Ectodermal cell (in vitro differentiated cells): ENCODE results near the gene OR2B6. TPM values are rescaled to one million over a fixed set of nuclear protein-coding genes. Genes with fewer than 3 reads are reported as not detected.
"Not testable (repeated sequence)": the region's sequence is repeated elsewhere in the genome, so short reads cannot be mapped to it uniquely, and the experiment has no call there.

ENCODE experiments used
- H3K27ac ChIP-seq: 2 replicates; pipeline ENCODE4 v1.7.0; 2013; ENCODE audit warnings: mild to moderate bottlenecking, low read depth, low read length; ENCODE audit not compliant: insufficient read depth, poor library complexity, severe bottlenecking
- H3K27me3 ChIP-seq: 2 replicates; pipeline ENCODE4 v1.7.0; 2013; ENCODE audit warnings: mild to moderate bottlenecking, low read length; ENCODE audit not compliant: insufficient read depth, control insufficient read depth, poor library complexity, severe bottlenecking
- H3K36me3 ChIP-seq: one replicate; pipeline ENCODE4 v1.7.0; 2013; ENCODE audit warnings: low read length; ENCODE audit not compliant: control insufficient read depth, insufficient read depth
- H3K4me1 ChIP-seq: one replicate; pipeline ENCODE4 v1.7.0; 2013; ENCODE audit warnings: low read length; ENCODE audit not compliant: control insufficient read depth, insufficient read depth
- H3K4me3 ChIP-seq: 2 replicates; pipeline ENCODE4 v1.7.0; 2013; ENCODE audit warnings: low read depth, low read length, control low read depth; ENCODE audit not compliant: insufficient read depth
- H3K9me3 ChIP-seq: 2 replicates; pipeline ENCODE4 v1.7.0; 2013; ENCODE audit warnings: mild to moderate bottlenecking, low read length, moderate library complexity; ENCODE audit not compliant: control insufficient read depth
- WGBS, 2 experiments: methylation state at CpG; one replicate each; pipeline ENCODE4 v1.1.7; 2013; ENCODE audit warnings: missing lambda C conversion rate in 2 of 2; 5-methylcytosine and 5-hydroxymethylcytosine counted together
- polyA plus RNA-seq, 4 experiments: library from polyadenylated mRNA; stranded (reverse); fragments of 50-300 nt; gene quantifications; one replicate each; pipeline ENCODE4 v1.2.3, GENCODE V29; 2013

The OR2B6 gene
- polyA plus RNA-seq (2013, experiment 1 of 4): 0.61 TPM
- not detected for polyA plus RNA-seq (2013, experiment 2 of 4)
- polyA plus RNA-seq (2013, experiment 3 of 4): not detected
- polyA plus RNA-seq (2013, experiment 4 of 4): not detected

DNA sequence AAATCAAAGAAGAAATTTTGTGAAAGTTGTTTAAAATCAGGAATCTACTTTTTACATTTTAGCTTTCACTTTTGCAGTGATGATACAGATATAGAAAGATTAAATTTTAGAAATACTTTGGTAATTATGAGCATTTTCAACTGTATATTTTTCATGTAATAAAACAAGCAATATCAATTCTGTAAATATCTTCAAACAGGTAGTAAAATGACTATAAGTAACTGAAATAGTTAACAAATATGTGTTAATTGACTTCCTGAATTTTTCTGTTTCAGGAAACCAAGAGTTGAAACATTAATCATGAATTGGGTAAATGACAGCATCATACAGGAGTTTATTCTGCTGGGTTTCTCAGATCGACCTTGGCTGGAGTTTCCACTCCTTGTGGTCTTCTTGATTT, at the start of gene OR2B6:
TSS of gene OR2B6 (plus strand) at position 301 of the 400 bp plus-strand sequence. CDS start at position 301, 0 bp downstream.
- Histone ChIP-seq H3K4me3 (no peak within 1 kb of the TSS), H3K36me3 (no peaks in the 10 kb centered on the region), H3K4me1 (no peaks in the 10 kb centered on the region), H3K27ac (no peak within 1 kb of the TSS), H3K27me3 (no peaks in the 10 kb centered on the region), H3K9me3 (no peaks in the 10 kb centered on the region)
- 77 to 91% methylated on average over 1 of the region's 1 CpG for WGBS, 2 experiments

- H3K27ac ChIP-seq: no peak overlapping the region
- H3K4me1 ChIP-seq: no peaks in the 10 kb centered on the region
- no peaks in the 10 kb centered on the region for H3K36me3 ChIP-seq
- no peak overlapping the region for H3K4me3 ChIP-seq
- H3K27me3 ChIP-seq: no peaks in the 10 kb centered on the region
- WGBS, 2 experiments: 100% methylated on average over 1 of the region's 1 CpG; no CpG with 5 or more reads in 1 of the 2 experiments
- H3K9me3 ChIP-seq: no peaks in the 10 kb centered on the region
Measured at GRCh38 chr6:27908017-27908416, 49.0 kb upstream of the OR2B6 start.

- no peaks in the 10 kb centered on the region for H3K27me3 ChIP-seq
- no peak within 1 kb of the TSS for H3K27ac ChIP-seq
- WGBS, 2 experiments: 89 to 100% methylated on average over 1 to 2 of the region's 2 CpGs
- H3K4me1 ChIP-seq: no peaks in the 10 kb centered on the region
- no peaks in the 10 kb centered on the region for H3K36me3 ChIP-seq
- H3K4me3 ChIP-seq: no peak within 1 kb of the TSS
- no peaks in the 10 kb centered on the region for H3K9me3 ChIP-seq
Measured at GRCh38 chr6:27911956-27912446, 45.0 kb upstream of the OR2B6 start, which contains the start of gene OR2B2. Gene OR2B2, minus strand, starts transcription at chr6:27912396. Its CDS starts 77 bp downstream, at chr6:27912319.

GRCh38 chr6:27922949-27923348, 34.1 kb upstream of the OR2B6 start:
- Histone ChIP-seq H3K36me3 (no peaks in the 10 kb centered on the region), H3K9me3 (no peaks in the 10 kb centered on the region), H3K4me1 (no peaks in the 10 kb centered on the region), H3K4me3 (no peak overlapping the region), H3K27me3 (no peaks in the 10 kb centered on the region), H3K27ac (no peak overlapping the region)

GRCh38 chr6:27924179-27924578, 32.9 kb upstream of the OR2B6 start:
- Histone ChIP-seq H3K27me3 (no peaks in the 10 kb centered on the region), H3K9me3 (no peaks in the 10 kb centered on the region), H3K36me3 (no peaks in the 10 kb centered on the region), H3K4me3 (no peak overlapping the region), H3K4me1 (no peaks in the 10 kb centered on the region), H3K27ac (no peak overlapping the region)
- WGBS, 2 experiments: 90 to 91% methylated on average over 6 of the region's 6 CpGs

- not testable (repeated sequence) for H3K4me3 ChIP-seq, H3K27me3 ChIP-seq, H3K36me3 ChIP-seq, H3K9me3 ChIP-seq, H3K4me1 ChIP-seq, H3K27ac ChIP-seq
- WGBS, 2 experiments: 88 to 95% methylated on average over 2 of the region's 2 CpGs
Measured at GRCh38 chr6:27928041-27928440, 29.0 kb upstream of the OR2B6 start.

- H3K9me3 ChIP-seq, H3K4me3 ChIP-seq, H3K36me3 ChIP-seq, H3K27me3 ChIP-seq, H3K27ac ChIP-seq, H3K4me1 ChIP-seq: not testable (repeated sequence)
- WGBS, 2 experiments: 83 to 92% methylated on average over 4 to 5 of the region's 5 CpGs
Measured at GRCh38 chr6:27929930-27930329, 27.1 kb upstream of the OR2B6 start.

DNA sequence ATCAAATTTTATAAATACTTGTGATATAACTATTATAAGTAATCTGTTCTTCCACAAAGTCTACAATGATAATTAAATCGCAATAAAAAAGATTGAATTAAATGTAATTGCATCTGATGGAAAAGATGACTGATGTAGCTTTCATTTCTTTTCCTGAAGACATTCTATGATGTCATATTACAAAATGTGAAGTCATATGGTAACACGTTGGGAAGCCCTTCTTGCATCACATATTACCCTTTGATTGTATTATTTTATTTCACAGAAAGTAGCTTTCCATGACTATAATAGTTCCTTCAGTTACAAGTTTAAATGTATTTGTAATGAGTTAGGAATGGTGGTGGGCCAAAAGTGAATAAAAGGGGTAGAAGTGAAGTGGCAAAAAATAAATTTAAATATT, 25.8 kb upstream of the OR2B6 start:
- no peak overlapping the region for H3K27ac ChIP-seq
- 100% methylated on average over 1 of the region's 2 CpGs; no CpG with 5 or more reads in 1 of the 2 experiments for WGBS, 2 experiments
- H3K4me3 ChIP-seq: no peak overlapping the region
- H3K36me3 ChIP-seq: no peaks in the 10 kb centered on the region
- no peaks in the 10 kb centered on the region for H3K9me3 ChIP-seq
- no peaks in the 10 kb centered on the region for H3K27me3 ChIP-seq
- no peaks in the 10 kb centered on the region for H3K4me1 ChIP-seq

DNA sequence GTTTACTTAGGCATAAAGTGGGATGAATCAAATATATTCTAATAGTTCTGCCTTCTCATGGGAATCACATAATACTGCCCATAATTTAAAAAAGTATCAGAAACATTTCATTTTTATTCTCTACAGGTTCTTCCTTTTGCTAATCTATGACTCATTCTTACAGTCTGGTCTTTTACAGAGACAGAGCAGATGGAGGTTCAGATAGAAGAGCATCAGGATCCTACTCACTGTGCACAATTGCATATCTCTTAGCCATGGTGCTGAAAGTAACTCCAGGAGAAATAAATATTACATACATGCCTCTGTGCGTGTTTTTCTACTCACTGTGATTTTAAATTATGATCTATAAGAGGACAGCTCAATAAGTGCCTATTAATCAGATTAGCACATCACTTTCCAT, 16.3 kb upstream of the OR2B6 start:
- WGBS, 2 experiments: 80 to 100% methylated on average over 1 of the region's 1 CpG
- Histone ChIP-seq H3K27me3 (peaks cover 4% of the 10 kb centered on the region), H3K9me3 (no peaks in the 10 kb centered on the region), H3K36me3 (no peaks in the 10 kb centered on the region), H3K4me3 (no peak overlapping the region), H3K27ac (no peak overlapping the region), H3K4me1 (no peaks in the 10 kb centered on the region)

DNA sequence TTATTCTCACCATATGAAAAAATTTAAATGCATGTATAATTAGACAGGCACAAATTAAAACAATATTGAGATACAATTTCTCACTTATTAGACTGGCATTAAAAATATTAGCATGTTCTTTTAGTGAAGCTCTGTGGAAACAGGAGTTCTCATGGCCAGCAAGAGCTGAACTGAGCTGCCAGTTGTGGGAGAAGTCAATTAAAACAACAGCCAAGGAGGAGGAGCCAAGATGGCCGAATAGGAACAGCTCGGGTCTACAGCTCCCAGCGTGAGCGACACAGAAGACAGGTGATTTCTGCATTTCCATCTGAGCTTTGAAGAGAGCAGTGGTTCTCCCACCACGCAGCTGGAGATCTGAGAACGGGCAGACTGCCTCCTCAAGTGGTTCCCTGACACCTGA, 14.0 kb upstream of the OR2B6 start:
- H3K9me3 ChIP-seq, H3K36me3 ChIP-seq, H3K27me3 ChIP-seq, H3K27ac ChIP-seq, H3K4me1 ChIP-seq, H3K4me3 ChIP-seq: not testable (repeated sequence)
- 51 to 56% methylated on average over 6 of the region's 6 CpGs for WGBS, 2 experiments

GRCh38 chr6:27948237-27948636, 8.8 kb upstream of the OR2B6 start:
- Histone ChIP-seq H3K9me3 (no peaks in the 10 kb centered on the region), H3K4me1 (no peaks in the 10 kb centered on the region), H3K27ac (no peak overlapping the region), H3K4me3 (no peak overlapping the region), H3K36me3 (no peaks in the 10 kb centered on the region), H3K27me3 (no peaks in the 10 kb centered on the region)
- WGBS, 2 experiments: no CpG with 5 or more reads among the region's 1 CpG
